Stomach smooth muscle (tissue), 2 donors: Measurements from ENCODE around the gene LSS.
"Not testable (repeated sequence)": the region's sequence is repeated elsewhere in the genome, so short reads cannot be mapped to it uniquely, and the experiment has no call there.

ENCODE experiments used
- H3K27ac ChIP-seq: one replicate; pipeline ENCODE4 v1.7.0; 2013; ENCODE audit warnings: mild to moderate bottlenecking, low read length, inconsistent platforms
- H3K27me3 ChIP-seq, 2 donors: one replicate each; pipeline ENCODE4 v1.7.0; 2013; ENCODE audit warnings: low read length in 2 of 2; ENCODE audit not compliant: insufficient read depth in 2 of 2, control insufficient read depth in 1 of 2
- H3K36me3 ChIP-seq, 2 donors: one replicate each; pipeline ENCODE4 v1.7.0; 2013; ENCODE audit warnings: low read length in 2 of 2; ENCODE audit not compliant: control insufficient read depth in 2 of 2, insufficient read depth in 2 of 2
- H3K4me1 ChIP-seq: one replicate; pipeline ENCODE4 v1.7.0; 2013; ENCODE audit warnings: low read length; ENCODE audit not compliant: control insufficient read depth, insufficient read depth
- H3K4me3 ChIP-seq, 2 donors: one replicate each; pipeline ENCODE4 v1.7.0; 2013; ENCODE audit warnings: low read length in 2 of 2
- H3K9ac ChIP-seq, 2 donors: one replicate each; pipeline ENCODE4 v1.7.0; 2013; ENCODE audit warnings: low read length in 2 of 2, mild to moderate bottlenecking in 1 of 2
- H3K9me3 ChIP-seq, 2 donors: one replicate each; pipeline ENCODE4 v1.7.0; 2013; ENCODE audit warnings: low read length in 2 of 2; ENCODE audit not compliant: control insufficient read depth in 2 of 2
- donor health status: healthy.
- donor health status: Pancreatic carcinoma.

The LSS gene

DNA sequence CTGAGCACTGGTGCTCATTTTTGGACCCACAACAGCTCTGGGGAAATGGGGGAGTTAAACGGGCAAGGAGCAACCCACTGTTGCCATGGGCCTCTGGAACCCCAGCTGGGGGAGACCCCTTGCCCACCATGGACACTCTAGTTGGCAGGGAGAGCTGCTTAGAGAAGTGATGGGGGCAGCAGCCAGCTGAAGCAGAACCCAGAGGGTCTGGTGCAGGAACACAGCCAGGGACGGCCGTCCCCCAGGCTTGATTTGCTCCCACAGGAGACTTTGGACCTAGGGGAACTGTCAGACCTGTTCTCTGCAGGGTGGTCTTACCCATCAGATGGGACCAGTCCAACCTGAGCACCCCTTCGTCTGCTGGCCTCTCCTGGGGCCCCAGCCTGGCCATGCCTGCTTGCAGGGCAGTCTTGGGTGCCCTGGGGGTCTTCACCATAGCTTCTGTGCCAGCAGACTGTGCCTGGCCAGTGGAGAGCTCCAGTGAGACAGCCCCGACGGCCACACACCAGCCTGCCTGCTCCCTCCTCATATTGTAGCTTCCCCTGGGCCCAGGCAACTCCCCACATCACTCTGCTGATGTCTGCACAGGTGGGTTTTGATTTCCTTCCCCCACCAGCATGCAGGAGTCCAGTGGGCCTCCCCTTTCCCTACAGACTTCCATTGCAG is 55.6 kb downstream of the LSS start:
- H3K9me3 ChIP-seq = no peaks in the 10 kb centered on the region
- no peak overlapping the region for H3K9ac ChIP-seq
- no peaks in the 10 kb centered on the region for H3K4me1 ChIP-seq
- no peak overlapping the region for H3K27ac ChIP-seq
- no peaks in the 10 kb centered on the region for H3K36me3 ChIP-seq
- no peaks in the 10 kb centered on the region for H3K27me3 ChIP-seq
- H3K4me3 ChIP-seq = no peak overlapping the region

DNA sequence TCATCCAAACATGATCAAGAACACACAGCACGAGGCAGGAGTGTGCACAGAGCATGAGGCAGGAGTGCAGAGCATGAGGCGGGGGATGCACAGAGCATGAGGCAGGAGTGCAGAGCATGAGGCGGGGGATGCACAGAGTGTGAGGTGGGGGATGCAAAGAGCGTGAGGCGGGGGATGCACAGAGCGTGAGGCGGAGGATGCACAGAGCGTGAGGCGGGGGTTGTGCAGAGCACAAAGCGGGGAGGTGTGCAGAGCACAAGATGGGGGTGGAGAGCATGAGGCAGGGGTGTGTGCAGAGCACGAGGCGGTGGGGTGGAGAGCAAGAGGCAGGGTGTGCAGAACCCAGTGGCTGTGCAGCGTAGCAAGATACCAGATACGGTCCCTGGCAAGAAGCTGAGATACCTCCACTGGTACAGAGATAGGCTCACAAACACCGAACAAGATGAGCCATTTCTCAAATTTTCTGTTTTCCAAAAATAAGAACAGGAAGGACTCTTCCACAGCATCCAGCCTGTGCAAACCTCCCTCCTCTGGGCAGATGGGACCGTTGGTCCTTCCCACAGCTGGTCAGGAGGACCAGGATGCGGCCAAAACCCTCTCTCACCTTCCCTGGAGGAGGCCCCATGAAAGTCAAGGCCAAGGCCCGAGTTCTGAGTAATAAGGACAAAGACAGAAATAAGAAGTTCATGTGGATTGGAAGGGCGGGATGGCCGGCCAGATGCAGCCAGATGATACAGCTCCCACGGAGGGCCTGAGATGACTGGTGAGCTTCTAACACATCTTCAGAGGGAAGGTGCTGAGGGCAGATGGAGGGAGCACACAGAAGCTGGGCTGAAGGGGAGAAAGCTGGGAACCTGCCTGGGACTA is 56.3 kb downstream of the LSS start:
- no peak overlapping the region for H3K27ac ChIP-seq
- no peak overlapping the region for H3K4me3 ChIP-seq
- no peaks in the 10 kb centered on the region for H3K9me3 ChIP-seq
- no peak overlapping the region for H3K9ac ChIP-seq
- no peaks in the 10 kb centered on the region for H3K4me1 ChIP-seq
- H3K27me3 ChIP-seq = no peaks in the 10 kb centered on the region
- no peaks in the 10 kb centered on the region for H3K36me3 ChIP-seq

DNA sequence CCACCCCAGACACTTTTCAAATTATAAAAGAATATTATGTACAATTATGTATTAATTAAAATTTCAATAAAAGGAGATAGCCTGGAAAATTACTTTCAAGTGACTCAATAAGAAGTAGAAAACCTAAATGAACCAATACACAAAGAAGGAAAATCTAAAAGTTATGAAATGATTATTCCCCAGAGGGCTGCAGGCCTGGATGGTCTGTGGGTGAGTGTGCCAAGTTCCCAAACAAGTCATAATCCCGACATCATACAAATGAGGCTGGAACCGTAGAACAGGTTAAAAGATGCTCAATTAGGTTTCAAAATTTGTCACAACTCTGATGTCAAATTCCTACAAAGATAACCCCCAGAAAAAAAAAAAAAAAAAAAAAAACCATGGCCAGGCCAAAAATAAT is 57.0 kb downstream of the LSS start:
- Histone ChIP-seq H3K36me3 (no peaks in the 10 kb centered on the region), H3K27ac (no peak overlapping the region), H3K4me3 (no peak overlapping the region), H3K9ac (no peak overlapping the region), H3K9me3 (no peaks in the 10 kb centered on the region), H3K4me1 (no peaks in the 10 kb centered on the region), H3K27me3 (no peaks in the 10 kb centered on the region)

DNA sequence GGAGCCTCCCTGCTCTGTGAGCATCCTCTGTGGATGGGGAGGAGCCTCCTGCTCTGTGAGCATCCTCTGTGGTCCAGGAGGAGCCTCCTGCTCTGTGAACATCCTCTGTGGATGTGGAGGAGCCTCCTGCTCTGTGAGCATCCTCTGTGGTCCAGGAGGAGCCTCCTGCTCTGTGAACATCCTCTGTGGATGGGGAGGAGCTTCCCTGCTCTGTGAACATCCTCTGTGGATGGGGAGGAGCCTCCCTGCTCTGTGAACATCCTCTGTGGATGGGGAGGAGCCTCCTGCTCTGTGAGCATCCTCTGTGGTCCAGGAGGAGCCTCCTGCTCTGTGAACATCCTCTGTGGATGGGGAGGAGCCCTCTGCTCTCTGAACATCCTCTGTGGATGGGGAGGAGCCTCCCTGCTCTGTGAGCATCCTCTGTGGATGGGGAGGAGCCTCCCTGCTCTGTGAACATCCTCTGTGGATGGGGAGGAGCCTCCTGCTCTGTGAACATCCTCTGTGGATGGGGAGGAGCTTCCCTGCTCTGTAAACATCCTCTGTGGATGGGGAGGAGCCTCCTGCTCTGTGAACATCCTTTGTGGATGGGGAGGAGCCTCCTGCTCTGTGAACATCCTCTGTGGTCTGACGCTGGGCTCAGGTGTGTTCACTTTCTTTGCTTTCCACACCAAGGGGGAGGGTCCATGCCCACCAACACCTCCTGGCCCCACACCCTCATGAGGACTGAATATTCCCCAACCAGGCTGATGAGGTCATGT is 58.0 kb downstream of the LSS start:
- H3K4me1 ChIP-seq, H3K27ac ChIP-seq, H3K27me3 ChIP-seq, H3K9me3 ChIP-seq, H3K36me3 ChIP-seq, H3K4me3 ChIP-seq, H3K9ac ChIP-seq: not testable (repeated sequence)

DNA sequence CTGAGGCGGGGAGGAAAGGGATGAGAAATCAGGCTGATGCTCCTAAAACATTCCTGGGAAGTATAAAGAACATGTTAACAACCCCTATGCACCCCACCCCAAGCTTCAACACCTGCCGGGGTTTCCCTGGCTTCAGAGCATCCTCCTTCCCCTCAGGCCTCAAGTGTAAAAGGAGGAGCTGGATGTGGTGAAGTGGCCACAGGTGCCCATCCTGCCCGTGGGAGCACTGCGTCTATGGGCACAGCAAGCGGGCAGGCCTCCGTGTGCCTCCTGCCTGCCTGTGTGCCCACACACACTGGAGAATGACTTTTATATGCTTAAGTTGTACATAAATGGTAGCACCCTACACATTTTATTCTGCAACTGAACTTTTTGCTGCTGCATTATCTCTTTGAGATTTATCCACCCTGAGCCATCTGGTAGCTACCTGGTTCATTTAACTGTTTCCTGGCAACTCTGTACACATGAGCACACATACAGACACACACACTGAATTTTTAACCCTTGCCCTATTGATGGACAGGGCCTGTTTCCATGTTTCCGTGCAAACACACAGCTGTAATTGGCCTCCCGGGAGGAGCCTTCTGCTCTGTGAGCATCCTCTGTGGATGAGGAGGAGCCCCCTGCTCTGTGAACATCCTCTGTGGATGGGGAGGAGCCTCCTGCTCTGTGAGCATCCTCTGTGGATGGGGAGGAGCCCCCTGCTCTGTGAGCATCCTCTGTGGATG is 59.8 kb downstream of the LSS start:
- Histone ChIP-seq H3K9ac (no peak overlapping the region), H3K4me1 (no peaks in the 10 kb centered on the region), H3K27ac (no peak overlapping the region), H3K36me3 (no peaks in the 10 kb centered on the region), H3K4me3 (no peak overlapping the region), H3K9me3 (no peaks in the 10 kb centered on the region), H3K27me3 (no peaks in the 10 kb centered on the region)

DNA sequence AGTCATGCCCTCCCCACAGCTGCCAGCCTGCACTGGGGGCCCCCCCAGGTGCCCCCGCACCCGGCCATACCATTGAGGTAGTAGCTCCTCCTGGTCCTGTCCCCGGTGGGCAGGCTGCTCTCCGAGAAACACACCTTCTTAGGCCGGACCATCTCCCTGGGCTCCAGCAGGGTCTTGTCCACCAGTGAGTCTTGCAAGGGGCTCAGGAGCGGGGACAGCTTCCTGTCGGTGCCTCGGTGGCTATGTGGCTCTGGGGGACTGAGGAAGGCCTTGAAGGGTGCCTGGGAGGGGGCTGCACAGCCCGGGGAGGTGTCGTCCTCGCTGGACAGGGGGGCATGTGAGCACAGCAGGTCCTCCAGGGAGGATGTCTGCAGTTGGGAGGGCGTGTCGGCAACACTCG is 60.3 kb downstream of the LSS start:
- no peaks in the 10 kb centered on the region for H3K27me3 ChIP-seq
- no peaks in the 10 kb centered on the region for H3K4me1 ChIP-seq
- H3K4me3 ChIP-seq = no peak overlapping the region
- H3K36me3 ChIP-seq = no peaks in the 10 kb centered on the region
- H3K27ac ChIP-seq = no peak overlapping the region
- no peaks in the 10 kb centered on the region for H3K9me3 ChIP-seq
- H3K9ac ChIP-seq = no peak overlapping the region

DNA sequence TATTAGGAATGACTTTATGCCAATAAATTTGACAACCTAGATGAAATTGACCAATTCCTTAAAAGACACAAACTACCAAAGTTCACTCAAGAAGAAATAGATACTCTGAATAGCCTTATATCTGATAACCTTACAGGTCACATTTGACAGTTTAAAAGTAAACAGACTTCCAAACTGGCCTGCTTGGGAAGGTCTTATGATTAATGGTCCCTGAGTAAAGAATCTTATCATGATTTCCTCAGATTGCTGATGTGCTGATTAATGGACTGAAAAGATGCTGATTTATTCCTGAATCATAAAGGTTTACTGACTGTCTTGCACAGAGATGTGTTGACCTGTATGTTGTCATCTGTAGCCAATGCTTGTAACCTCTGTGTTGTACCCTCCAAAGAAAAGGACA is 63.5 kb downstream of the LSS start:
- Histone ChIP-seq H3K27ac (no peak overlapping the region), H3K9me3 (no peaks in the 10 kb centered on the region), H3K27me3 (no peaks in the 10 kb centered on the region), H3K36me3 (no peaks in the 10 kb centered on the region), H3K4me1 (no peaks in the 10 kb centered on the region), H3K4me3 (no peak overlapping the region), H3K9ac (no peak overlapping the region)

DNA sequence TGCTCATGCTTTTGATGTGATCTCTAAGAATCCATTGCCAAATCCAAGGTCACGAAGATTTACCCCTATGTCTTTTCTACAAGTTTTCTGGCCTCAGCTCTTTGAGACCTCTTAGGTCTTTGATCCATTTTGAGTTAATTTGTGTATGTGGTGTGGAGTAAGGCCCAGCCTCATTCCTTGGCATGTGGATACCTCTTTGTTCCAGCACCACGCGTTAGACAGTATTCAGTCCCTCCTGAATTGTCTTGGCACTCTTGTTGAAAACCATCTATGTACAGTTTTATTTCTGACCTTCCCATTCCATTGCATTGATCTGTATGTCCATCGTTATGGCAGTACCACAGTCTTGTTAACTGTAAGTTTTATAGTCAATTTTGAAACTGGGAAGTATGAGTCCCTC is 65.2 kb downstream of the LSS start:
- no peak overlapping the region for H3K27ac ChIP-seq
- no peaks in the 10 kb centered on the region for H3K36me3 ChIP-seq
- no peaks in the 10 kb centered on the region for H3K4me1 ChIP-seq
- no peak overlapping the region for H3K4me3 ChIP-seq
- H3K9ac ChIP-seq = no peak overlapping the region
- no peaks in the 10 kb centered on the region for H3K9me3 ChIP-seq
- H3K27me3 ChIP-seq = no peaks in the 10 kb centered on the region

DNA sequence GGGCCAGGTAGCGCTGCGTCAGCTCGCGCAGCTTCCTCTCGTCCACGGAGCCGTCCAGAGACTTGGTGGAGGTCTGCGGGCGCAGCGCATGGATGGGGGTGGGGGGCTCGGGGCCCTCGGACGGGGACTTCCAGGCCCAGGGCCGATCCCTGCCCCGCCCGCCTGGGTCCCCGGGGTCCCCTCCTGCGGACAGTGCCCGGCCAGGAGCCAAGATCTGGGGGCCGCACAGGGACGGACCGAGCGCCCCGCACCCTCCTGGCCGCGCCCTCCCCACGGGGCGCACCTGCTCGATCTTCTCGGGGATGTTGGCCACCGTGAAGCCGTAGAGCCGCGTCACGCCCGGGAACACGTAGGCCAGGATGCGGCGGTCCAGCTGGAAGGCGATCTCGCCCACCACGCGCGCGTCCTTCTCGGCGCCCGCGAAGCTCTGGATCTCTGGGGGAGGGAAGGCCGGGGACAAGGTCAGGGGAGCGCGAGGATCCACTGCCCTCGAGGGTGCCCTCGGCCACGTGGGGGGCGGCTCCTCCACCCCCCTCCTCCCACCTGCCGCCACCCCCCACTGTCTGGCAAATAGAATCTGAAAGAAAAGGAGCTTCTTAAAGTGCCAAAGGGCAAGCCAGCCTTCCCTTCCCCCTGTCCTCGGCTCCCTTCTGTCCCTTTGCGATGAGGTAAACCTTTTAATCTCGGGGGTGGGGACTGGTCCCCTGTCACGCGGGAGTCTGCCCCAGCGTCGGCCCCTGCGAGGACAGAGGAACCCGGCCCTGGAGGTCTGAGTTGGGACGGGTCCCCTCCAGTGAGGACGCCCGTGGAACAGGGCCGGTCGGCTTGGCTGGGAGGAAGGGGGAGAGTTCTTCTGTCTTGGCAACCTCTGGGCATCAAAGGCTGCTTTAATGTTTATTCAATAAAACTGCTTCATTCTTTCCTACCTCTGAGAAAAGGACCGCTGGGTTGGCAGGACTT is 66.7 kb downstream of the LSS start:
- H3K36me3 ChIP-seq = no peaks in the 10 kb centered on the region
- H3K27me3 ChIP-seq = no peaks in the 10 kb centered on the region
- no peak overlapping the region for H3K9ac ChIP-seq
- no peak overlapping the region for H3K27ac ChIP-seq
- no peak overlapping the region for H3K4me3 ChIP-seq
- H3K9me3 ChIP-seq = no peaks in the 10 kb centered on the region
- H3K4me1 ChIP-seq = no peaks in the 10 kb centered on the region
